NCI-H187 treated with DMSO at 0.1 percent for 48 hours (cell line): ENCODE data around the gene FBXO24.
"Not testable (repeated sequence)": the region's sequence is repeated elsewhere in the genome, so short reads cannot be mapped to it uniquely, and the experiment has no call there.

Experiments used
- DNase-seq: peaks from one replicate; lab custom pipeline; 2025; lab: John Stamatoyannopoulos, UW

The FBXO24 gene

GRCh38 chr7:100561491-100562194, 24.5 kb upstream of the FBXO24 start:
- no peak for DNase-seq

GRCh38 chr7:100562195-100563099, 23.7 kb upstream of the FBXO24 start:
- no peak for DNase-seq

DNA sequence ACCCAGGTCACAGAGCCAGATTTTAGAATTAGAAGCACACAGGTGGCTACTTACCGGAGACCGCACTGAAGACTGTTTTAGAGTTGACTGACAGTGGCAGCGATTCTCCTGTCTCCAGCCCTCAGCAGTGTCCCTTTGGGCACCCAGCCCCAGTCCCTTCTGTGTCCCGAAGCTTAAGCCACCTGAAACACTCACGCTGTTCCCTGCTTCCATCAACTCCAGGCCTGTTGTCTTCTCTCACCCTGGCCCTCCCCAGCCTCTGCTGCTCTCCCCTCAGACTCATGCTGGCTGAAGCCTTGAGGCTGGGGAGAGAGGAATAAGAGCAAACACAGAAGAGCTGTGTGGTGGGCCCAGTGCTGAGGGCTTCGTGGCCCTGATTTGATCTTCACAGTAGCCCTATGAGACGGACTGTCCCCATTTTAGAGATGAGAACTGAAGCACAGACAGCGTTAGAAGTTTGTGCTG, 23.0 kb upstream of the FBXO24 start:
- no peak for DNase-seq

GRCh38 chr7:100563809-100564400, 22.2 kb upstream of the FBXO24 start:
- peak; percentile 25 for DNase-seq

GRCh38 chr7:100564405-100564804, 21.7 kb upstream of the FBXO24 start:
- not testable (repeated sequence) for DNase-seq

- DNase-seq: no peak
Measured at GRCh38 chr7:100565133-100565571, 21.0 kb upstream of the FBXO24 start.

DNA sequence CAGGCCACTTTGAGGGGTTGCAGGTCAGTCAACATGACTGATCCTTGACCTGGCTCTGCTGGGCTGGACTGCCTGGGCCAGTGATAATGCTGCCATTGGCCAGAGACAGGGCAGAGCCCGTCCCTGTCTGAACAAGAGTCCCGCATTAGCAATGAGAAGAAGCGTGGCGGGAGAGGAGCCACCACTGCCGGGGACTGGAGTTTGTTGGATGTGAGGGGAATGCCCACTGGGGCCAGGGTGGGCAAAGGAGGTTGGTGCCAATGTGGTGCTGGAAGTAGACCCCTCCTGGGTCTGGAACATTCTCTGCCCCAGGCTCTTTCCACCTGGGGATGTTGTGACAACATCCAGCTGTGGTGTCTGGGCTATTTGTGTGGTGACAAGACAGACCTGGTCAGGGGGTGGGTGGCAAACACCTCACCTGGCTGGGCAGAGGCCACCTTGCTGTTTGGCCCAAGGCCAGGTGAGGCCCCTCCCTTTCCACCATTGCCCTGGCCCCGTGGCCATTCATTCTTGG, 20.1 kb upstream of the FBXO24 start:
- no peak for DNase-seq

DNA sequence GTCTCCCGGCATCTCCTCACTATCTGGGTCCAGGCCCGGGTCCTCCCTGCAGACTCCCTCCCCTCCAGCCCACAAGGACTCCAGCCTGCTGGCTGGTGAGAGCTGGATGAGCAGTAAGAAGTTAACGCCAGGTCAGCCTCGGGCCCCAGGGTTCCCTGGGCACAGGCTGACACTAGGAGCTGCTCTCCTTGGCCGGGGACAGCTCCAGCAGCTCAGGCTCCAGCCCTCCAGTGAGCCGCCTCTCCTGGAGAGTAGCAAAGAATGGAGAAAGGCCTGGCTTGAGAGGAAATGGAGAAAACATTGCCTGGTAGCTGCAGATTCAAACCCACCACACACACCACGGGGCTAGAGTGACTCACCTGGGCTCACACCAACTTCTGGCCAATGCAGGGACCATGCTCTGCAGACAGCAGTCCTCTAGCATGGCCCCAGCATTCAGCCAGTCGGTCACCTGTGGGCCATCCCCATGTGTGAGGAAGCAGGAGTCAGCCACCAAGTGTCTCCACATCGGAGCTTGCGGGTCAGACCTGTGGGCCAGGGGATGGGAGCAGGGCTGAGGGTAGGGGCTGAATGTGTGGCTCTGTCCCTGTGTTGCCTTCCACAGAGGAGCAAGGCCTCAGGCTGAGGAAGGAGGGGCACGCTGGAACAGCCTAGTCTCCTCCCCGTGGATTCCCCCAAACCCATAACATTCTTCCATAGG, 18.9 kb upstream of the FBXO24 start:
- DNase-seq: no peak

DNA sequence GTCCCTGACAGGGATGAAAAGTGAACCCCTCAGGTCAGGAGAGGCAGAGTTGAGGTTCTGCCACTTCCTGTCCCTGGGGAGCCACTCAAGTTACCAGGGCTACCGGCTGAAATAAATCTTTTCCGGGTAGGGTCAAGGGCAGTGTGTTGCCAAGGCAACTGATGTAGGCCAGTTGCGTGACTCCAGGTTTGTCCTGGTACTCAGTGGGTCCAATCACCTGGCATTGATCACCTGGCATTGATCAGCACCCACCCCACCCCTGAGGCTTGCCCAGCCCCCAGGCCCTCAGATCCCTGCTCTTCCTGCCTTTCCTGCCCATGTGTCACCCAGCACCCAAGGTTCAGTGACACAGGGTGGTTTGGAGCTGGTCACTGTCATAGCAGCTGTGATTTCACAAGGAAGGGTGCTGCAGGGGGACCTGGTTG, 18.4 kb upstream of the FBXO24 start:
- DNase-seq: no peak

DNA sequence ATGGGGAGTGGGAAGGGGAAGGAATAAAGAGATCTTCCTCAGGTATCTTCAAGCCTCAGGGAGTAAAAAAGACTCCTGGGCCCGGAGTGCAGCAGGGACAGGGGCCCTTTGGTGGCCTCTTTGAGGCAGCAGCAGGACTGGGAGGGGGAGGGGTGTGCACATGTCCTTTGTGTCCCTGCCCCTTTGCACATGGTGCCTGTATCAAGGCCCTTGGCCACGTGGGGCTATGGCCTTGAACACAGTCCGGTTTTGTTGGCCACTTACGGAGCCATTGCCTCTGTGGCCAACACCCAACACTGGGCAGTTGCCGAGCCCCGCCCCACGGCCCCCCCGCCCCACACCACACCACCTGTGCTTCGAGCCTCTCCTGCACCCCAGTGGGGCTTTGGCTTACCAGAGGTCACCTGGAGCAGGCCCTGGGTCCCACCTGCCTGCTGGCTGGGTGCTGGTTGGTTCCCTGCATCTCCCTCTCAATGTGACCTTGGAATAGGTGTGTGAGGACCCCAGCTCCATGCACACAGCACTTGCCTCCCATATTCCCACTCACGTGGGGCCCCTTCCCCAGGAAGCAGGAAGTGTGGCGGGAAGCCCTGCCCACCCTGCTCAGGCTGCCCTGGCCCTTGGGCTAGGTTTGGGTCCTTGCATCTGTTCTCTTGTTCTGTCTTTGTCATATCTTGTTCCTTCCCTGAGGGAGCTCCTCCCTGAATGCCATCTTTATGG, 17.8 kb upstream of the FBXO24 start:
- no peak for DNase-seq

DNA sequence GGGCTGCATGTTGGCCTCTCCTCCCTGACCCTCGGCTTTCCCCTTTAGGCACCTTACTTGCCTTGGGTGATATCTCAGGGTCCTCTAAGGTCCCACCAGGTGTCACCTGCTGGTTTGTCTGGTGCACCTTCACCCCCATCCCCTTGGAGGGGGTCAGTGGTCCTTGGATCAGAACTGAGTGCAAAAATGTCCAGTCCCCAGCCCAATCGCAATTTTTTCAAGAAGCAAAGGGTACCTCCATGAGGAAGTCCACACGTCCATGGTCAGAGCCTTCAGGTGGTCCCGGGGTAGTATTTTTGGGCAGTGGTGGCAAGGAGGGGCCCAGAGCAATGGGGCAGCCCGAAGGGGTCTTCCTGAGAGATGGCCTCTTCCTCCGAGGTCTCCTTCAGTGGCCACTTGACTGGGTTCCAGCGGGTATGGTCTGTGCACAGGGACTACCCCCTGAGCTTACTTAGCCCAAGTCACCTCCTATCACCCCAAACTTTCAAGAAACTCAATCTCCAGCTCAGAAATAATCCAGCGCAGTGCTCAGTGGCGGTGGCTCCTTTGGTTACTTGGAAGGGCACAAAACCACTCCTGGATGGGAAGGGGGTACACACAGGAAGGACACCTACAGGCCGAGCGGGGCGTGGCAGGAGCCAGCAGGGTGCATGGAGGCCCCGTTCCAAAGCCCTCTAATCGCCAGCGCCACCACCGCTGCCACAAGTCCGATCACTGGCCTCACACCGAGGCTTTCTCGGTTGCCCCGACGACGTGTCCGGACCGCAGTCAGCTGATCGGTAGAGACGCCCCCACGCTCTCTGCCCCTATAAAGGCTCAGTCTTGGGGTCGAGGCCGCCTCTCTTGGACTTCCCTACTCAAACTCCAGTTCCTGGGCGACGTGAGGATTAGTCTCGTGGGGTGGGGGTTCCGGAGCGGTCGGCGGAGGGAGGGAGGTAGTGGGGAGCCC, 17.0 kb upstream of the FBXO24 start:
- DNase-seq: no peak

DNA sequence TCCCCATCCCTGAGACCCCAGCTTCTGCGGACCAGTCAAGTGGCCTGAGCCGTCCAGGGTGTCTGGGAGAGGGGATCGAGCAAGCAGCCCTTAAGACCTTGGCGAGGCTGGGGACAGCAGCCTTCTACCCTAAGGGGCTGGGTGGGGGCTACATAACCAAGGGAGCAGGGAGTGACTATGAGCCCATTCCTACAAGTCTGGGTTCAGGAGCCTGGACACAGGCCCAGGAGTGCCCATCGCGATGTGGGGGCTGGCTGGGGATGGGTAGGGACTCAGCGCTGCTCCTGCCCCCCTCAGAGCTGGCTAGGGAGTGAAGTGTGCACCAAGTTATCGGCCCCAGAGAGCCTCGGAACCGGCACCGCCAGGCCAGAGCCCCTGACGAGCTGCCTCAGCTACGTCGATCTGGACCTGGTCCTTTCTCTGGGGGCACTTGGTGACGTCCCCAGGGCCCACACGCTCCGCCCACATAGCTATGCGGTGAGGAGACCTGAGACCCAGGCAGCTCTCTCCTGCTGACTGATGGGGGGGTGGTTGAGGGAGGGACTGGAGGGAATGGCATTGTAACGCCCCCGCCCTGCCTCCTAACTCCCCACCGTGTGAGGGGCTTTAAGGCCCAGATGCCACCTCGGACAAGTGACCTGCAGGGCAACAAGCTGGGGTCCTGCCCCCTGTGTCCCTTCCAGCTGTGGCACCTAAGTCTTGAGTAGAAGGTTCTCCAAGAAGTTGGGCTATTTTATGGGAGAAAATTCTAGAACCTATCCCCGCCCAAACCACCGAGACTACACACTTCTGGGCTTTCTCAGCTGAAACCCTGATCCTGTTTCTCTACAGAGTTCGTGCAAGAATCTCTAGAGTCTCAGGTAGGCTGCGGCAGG, 14.9 kb upstream of the FBXO24 start:
- no peak for DNase-seq

- no peak for DNase-seq
Measured at GRCh38 chr7:100571829-100572116, 14.4 kb upstream of the FBXO24 start.

- no peak for DNase-seq
Measured at GRCh38 chr7:100572281-100572948, 13.7 kb upstream of the FBXO24 start.

DNA sequence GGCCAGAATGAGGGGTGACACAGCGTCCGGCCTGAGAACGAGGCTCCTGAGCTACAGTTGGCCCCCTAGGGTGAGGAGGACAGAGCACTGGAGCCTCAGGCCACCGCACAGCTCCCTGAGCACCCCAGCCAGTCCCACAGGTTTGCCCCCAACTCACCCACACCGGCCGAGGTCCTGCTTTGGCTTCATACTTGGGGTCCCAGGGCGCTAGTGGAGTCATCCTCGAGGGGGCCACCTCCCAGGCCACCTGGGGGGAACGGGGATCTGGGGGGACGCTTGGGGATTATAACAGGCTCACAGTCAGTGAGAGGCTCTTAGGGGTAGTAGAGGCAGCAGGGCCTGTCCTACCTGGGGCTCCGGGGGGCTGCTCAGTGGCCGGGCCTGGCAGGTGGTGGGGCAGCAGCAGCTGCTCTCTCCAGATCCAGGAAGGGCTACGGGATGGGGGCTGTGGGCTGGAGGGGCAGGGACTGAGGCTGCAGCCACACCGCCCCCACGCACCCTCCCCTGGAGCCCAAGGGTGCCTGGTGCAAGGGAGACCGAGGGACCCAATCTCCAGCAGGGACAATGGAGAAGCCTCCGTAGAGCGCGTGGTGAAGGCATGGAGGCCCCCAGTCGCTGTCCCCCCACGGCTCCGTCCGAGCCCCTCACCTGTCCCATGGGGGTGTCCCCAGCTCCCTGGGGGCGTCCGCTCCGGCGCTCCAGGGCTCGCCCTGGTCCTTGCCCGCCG, 13.0 kb upstream of the FBXO24 start:
- no peak for DNase-seq

DNA sequence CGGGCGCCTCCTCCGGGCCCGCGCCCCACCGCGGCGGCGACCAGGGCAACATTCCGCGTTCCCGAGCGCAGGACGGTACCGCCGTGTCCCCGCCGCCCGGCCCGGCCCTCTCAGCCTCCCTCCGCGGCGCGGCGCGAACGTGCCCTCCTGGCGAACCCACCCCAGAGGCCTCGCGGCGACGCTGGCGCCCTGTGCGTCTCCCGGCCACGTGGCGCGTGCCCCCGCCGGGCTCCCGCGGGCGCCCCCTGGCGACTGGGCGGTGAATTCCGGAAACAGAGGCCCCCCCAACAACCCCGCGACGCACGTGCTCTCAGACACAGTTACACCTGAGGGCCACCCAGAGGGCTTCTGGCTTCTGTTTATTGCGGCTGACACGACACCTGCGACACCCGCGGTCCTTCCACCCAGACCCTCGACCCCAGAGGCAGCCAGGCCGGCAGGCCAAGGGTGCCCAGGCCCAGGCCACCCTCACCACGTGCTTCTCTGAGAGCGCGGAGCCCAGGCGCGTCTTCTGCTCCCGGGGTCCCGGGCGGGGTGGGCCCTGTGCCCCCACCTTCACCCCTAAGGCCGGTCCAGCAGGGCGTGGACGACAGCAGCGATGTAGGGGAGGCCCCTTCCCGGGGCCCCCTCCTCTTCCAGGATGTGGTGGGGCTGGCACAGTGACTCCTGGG, 12.3 kb upstream of the FBXO24 start, which contains the start of gene SAP25:
TSS of gene SAP25 (minus strand) at position 210 of the 671 bp plus-strand sequence. CDS start at position 52, 158 bp downstream.
- no peak for DNase-seq
